ENCODE data around the gene MAGEB17. TPM values are rescaled to one million over a fixed set of nuclear protein-coding genes. Genes with fewer than 3 reads are reported as not detected.

Gene MAGEB17
- total RNA-seq, 3 donors from 2014 or later: 0.33 to 0.44 TPM; not detected in 1

DNA sequence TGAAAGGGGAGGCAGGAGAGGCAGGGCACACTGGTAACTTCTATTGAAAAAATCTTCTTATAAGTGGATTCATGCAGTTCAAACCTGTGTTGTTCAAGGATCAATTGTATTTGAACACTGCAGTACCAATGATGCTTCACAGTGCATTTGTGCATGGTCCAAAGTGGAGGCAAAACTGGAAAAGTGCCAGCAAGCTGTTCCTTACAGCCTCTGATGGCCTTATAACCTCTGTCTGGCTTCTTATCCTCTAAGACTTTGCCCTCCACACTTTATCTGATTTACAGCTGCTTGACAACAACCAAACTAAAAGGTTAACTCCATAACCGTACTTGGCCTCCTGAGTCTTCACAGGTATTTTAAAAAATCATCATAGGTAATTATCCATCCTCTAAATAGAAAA, 40.4 kb downstream of the MAGEB17 start:
- Histone ChIP-seq H3K9me3 (no peaks in the 10 kb centered on the region), H3K4me3 (no peak overlapping the region), H3K36me3 (no peaks in the 10 kb centered on the region), H3K27ac (no peak overlapping the region), H3K4me1 (no peaks in the 10 kb centered on the region), H3K27me3 (peaks cover 0 to 9% of the 10 kb centered on the region in 2 donors)
- TF ChIP-seq POLR2A (IDR thresholded peaks at IDR 0.05) (no peak), POLR2AphosphoS5 (IDR thresholded peaks at IDR 0.05) (no peak)
- TF ChIP-seq, protein P1, sequence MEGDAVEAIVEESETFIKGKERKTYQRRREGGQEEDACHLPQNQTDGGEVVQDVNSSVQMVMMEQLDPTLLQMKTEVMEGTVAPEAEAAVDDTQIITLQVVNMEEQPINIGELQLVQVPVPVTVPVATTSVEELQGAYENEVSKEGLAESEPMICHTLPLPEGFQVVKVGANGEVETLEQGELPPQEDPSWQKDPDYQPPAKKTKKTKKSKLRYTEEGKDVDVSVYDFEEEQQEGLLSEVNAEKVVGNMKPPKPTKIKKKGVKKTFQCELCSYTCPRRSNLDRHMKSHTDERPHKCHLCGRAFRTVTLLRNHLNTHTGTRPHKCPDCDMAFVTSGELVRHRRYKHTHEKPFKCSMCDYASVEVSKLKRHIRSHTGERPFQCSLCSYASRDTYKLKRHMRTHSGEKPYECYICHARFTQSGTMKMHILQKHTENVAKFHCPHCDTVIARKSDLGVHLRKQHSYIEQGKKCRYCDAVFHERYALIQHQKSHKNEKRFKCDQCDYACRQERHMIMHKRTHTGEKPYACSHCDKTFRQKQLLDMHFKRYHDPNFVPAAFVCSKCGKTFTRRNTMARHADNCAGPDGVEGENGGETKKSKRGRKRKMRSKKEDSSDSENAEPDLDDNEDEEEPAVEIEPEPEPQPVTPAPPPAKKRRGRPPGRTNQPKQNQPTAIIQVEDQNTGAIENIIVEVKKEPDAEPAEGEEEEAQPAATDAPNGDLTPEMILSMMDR (IDR thresholded peaks at IDR 0.05): no peak
- no peak for DNase-seq (ENCODE audit: low spot score in 2 of 2)
- intact Hi-C loops (cut with DNase I; ENCODE audit: low total_unique reads): no loop called here

DNA sequence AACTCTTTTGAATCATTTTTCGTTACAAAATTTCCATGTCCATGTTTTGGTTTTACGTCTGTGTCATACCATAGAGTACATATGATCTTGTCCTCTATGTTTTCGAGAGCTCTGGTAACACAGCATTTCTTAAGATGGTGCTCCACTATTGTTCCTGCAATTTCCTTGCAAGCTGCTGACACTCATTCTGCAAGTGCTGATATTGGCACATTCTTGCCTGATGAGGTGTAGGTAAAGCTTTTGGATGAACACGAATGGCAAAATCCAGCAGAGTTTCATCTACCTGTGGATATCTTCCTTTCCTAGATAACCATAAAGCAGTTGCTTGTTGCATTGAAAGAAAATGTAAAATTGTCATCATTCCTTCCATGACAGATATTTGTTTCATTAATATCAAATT, 41.3 kb downstream of the MAGEB17 start:
- no peaks in the 10 kb centered on the region for H3K36me3 ChIP-seq
- no peaks in the 10 kb centered on the region for H3K4me1 ChIP-seq
- DNase-seq (ENCODE audit: low spot score in 2 of 2): no peak
- intact Hi-C loops (cut with DNase I; ENCODE audit: low total_unique reads): no loop called here
- no peaks in the 10 kb centered on the region for H3K9me3 ChIP-seq
- H3K27ac ChIP-seq: no peak overlapping the region
- TF ChIP-seq, protein P1 (IDR thresholded peaks at IDR 0.05): no peak
- TF ChIP-seq POLR2AphosphoS5 (IDR thresholded peaks at IDR 0.05): no peak
- no peak for TF ChIP-seq POLR2A (IDR thresholded peaks at IDR 0.05)
- peaks cover 0 to 5% of the 10 kb centered on the region in 2 donors for H3K27me3 ChIP-seq
- H3K4me3 ChIP-seq: no peak overlapping the region

DNA sequence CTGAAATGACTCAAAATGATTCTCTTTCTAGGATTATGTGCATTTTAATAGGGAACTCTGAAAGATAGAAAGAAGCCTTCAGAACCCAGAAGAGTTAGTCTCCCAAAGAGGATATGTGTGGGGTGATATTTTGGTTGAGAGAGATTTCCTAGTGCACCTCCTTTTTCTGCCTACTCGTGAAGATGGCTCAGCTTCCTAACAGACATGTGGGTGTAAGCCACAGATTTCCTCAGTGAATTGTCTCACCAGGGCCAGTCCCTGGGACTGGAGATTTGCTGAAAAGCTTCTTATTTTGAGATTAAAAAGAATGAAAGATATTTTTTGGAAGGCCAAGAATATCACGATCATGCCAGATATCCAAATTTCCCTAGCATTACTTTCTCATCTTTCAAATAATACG, 42.8 kb downstream of the MAGEB17 start:
- H3K9me3 ChIP-seq: no peaks in the 10 kb centered on the region
- TF ChIP-seq, protein P1 (IDR thresholded peaks at IDR 0.05): no peak
- TF ChIP-seq POLR2AphosphoS5 (IDR thresholded peaks at IDR 0.05) (no peak), POLR2A (IDR thresholded peaks at IDR 0.05) (no peak)
- intact Hi-C loops (cut with DNase I; ENCODE audit: low total_unique reads): no loop called here

DNA sequence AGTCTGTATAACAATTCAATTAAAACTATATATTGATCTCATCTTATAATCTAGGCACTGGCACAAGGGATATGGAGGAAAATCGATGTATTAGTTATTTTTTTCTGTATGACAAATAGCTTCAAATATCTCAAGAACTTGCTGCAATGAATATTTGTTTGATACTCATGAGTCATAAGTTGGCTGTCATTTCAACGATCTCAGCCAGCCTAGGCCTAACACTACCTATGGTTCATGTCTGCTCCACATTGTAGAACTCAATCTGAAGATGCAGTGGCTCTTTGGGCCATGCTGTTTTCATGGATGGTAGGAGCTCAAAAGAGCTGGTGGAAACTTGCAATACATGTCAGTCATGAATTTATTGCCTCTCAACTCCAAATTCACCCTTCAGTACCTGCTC, 44.7 kb downstream of the MAGEB17 start:
- no peak overlapping the region for H3K4me3 ChIP-seq
- DNase-seq (ENCODE audit: low spot score in 2 of 2): no peak
- H3K36me3 ChIP-seq: no peaks in the 10 kb centered on the region
- no peaks in the 10 kb centered on the region for H3K4me1 ChIP-seq
- intact Hi-C loops (cut with DNase I; ENCODE audit: low total_unique reads): no loop called here
- peaks cover 0 to 9% of the 10 kb centered on the region in 2 donors for H3K27me3 ChIP-seq
- H3K9me3 ChIP-seq: no peaks in the 10 kb centered on the region
- no peak for TF ChIP-seq POLR2AphosphoS5 (IDR thresholded peaks at IDR 0.05)
- TF ChIP-seq, protein P1 (IDR thresholded peaks at IDR 0.05): no peak
- no peak for TF ChIP-seq POLR2A (IDR thresholded peaks at IDR 0.05)
- H3K27ac ChIP-seq: no peak overlapping the region

More for the DNA sequence above, 42.8 kb downstream of the MAGEB17 start:
- no peak for DNase-seq (ENCODE audit: low spot score in 2 of 2)
- Histone ChIP-seq H3K27me3 (peaks cover 0 to 5% of the 10 kb centered on the region in 2 donors), H3K4me1 (no peaks in the 10 kb centered on the region), H3K36me3 (no peaks in the 10 kb centered on the region), H3K4me3 (no peak overlapping the region), H3K27ac (no peak overlapping the region)

DNA sequence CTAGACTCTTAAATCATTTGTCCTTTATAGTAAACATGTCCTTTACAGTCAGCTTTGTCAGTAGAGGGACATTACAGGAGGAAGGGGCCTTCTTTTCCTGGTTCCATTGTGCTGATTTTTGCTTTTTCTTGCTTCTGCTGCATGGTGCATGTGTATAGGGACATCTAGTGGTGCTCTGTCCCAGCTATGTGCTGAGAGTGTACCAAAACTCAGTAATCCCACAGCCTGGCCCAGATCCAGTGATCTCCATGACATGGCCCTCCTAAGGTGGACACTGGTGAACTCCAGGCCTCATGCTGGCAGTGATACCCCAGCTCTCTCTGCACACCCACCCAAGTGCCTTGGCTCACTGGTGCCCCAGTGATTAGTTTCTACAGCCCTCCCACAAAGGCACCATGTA, 45.2 kb downstream of the MAGEB17 start:
- H3K36me3 ChIP-seq: no peaks in the 10 kb centered on the region
- H3K27ac ChIP-seq: no peak overlapping the region
- H3K9me3 ChIP-seq: no peaks in the 10 kb centered on the region
- DNase-seq (ENCODE audit: low spot score in 2 of 2): no peak
- TF ChIP-seq POLR2AphosphoS5 (IDR thresholded peaks at IDR 0.05): no peak
- TF ChIP-seq, protein P1 (IDR thresholded peaks at IDR 0.05): no peak
- TF ChIP-seq POLR2A (IDR thresholded peaks at IDR 0.05): no peak
- H3K4me1 ChIP-seq: no peaks in the 10 kb centered on the region
- peaks cover 0 to 11% of the 10 kb centered on the region in 2 donors for H3K27me3 ChIP-seq
- H3K4me3 ChIP-seq: no peak overlapping the region
- intact Hi-C loops (cut with DNase I; ENCODE audit: low total_unique reads): no loop called here

Data from breast epithelium (tissue), 4 donors.